RKO (cell line): ENCODE measurements around the gene DCDC2.
A peak's percentile ranks its signal among the peaks of the same experiment; 100 is the strongest.
"Not testable (repeated sequence)": the region's sequence is repeated elsewhere in the genome, so short reads cannot be mapped to it uniquely, and the experiment has no call there.

Experiments
- DNase-seq: peaks from one replicate; pipeline ENCODE4 v3.0.0-alpha.2; 2016; ENCODE audit warnings: low spot score

DCDC2 gene

GRCh38 chr6:24223115-24223919 is 134.5 kb downstream of the DCDC2 start:
- peak; percentile 6 for DNase-seq

GRCh38 chr6:24219670-24220069 is 138.2 kb downstream of the DCDC2 start:
- DNase-seq, result no peak

GRCh38 chr6:24214984-24215383 is 142.9 kb downstream of the DCDC2 start:
- DNase-seq, result no peak

GRCh38 chr6:24207413-24207812 is 150.4 kb downstream of the DCDC2 start:
- DNase-seq, result no peak

- DNase-seq, result peak; percentile 62
Observed at GRCh38 chr6:24205020-24205492, 152.8 kb downstream of the DCDC2 start.

- DNase-seq, result not testable (repeated sequence)
Observed at GRCh38 chr6:24204113-24204512, 153.7 kb downstream of the DCDC2 start.

GRCh38 chr6:24197892-24198291 is 160.0 kb downstream of the DCDC2 start:
- DNase-seq, result no peak

GRCh38 chr6:24195836-24196597 is 161.8 kb downstream of the DCDC2 start:
- DNase-seq, result no peak

- DNase-seq, result no peak
Observed at GRCh38 chr6:24194978-24195700, 162.7 kb downstream of the DCDC2 start.

GRCh38 chr6:24193364-24193763 is 164.5 kb downstream of the DCDC2 start:
- no peak for DNase-seq

GRCh38 chr6:24191346-24191745 is 166.5 kb downstream of the DCDC2 start:
- DNase-seq, result no peak

- no peak for DNase-seq
Observed at GRCh38 chr6:24188578-24189080, 169.2 kb downstream of the DCDC2 start.

- DNase-seq, result no peak
Observed at GRCh38 chr6:24187965-24188577, 169.8 kb downstream of the DCDC2 start.

GRCh38 chr6:24186349-24186748 is 171.5 kb downstream of the DCDC2 start:
- no peak for DNase-seq

- DNase-seq, result no peak
Observed at GRCh38 chr6:24183584-24183983, 174.3 kb downstream of the DCDC2 start.

GRCh38 chr6:24157886-24158285 is 200.0 kb downstream of the DCDC2 start:
- no peak for DNase-seq

GRCh38 chr6:24154121-24154520 is 203.7 kb downstream of the DCDC2 start:
- DNase-seq, result peak; percentile 47

- DNase-seq, result no peak
Observed at GRCh38 chr6:24152014-24152413, 205.8 kb downstream of the DCDC2 start.

GRCh38 chr6:24149836-24150235 is 208.0 kb downstream of the DCDC2 start:
- DNase-seq, result no peak

- no peak for DNase-seq
Observed at GRCh38 chr6:24149296-24149695, 208.6 kb downstream of the DCDC2 start.

- no peak for DNase-seq
Observed at GRCh38 chr6:24148684-24149083, 209.2 kb downstream of the DCDC2 start.

GRCh38 chr6:24148154-24148570 is 209.7 kb downstream of the DCDC2 start:
- DNase-seq, result no peak
